ENCODE results near the gene PABPC1L2A. TPM values are rescaled to one million over a fixed set of nuclear protein-coding genes. Genes with fewer than 3 reads are reported as not detected.
A peak's percentile ranks its signal among the peaks of the same experiment; 100 is the strongest.
"Not testable (repeated sequence)": the region's sequence is repeated elsewhere in the genome, so short reads cannot be mapped to it uniquely, and the experiment has no call there.

The PABPC1L2A gene
- total RNA-seq (ENCODE audit: low replicate concordance) = not detected in 2 replicates
- long read RNA-seq = 0 reads

GRCh38 chrX:73079024-73079562, at the start of gene PABPC1L2A:
TSS of gene PABPC1L2A (minus strand) at chrX:73079512. CDS start at chrX:73079386, 126 bp downstream.
- not testable (repeated sequence) for H3K36me3 Mint-ChIP-seq; H3K4me3 Mint-ChIP-seq; H3K27ac Mint-ChIP-seq; H3K9me3 Mint-ChIP-seq; DNase-seq (ENCODE audit: extremely low spot score, unreplicated experiment); H3K4me1 Mint-ChIP-seq (ENCODE audit: unreplicated experiment)
- H3K27me3 Mint-ChIP-seq = peaks cover 20% of the 10 kb centered on the region

DNA sequence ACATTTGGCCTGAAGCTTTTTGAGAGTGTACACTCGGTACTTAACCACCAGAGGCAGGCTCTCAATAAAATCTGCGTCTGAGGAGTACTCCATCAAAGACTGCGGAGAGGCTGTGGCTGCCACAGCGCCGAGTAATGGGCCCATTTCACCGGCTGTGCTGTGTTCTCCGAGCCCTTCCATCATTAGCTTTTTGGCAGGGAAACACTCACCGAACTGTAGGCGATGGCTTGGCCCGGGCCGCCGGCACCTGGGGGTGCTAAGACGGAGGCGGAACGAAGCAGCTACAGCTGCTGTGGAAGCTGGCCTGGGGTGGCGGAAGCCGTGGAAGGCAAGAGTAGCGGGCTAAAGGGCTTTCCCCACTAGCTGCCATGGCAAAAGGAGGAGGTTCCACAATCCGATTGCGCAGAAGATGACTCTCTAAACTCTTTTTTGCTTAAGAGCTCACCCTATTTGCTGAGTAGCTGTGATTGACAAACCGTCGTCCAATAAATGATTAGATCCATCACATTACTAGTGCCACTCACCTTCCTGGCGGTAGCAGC, 48.5 kb upstream of the PABPC1L2A start:
- Mint-ChIP-seq H3K4me1 (ENCODE audit: unreplicated experiment) (no peaks in the 10 kb centered on the region), H3K4me3 (peak overlapping the region; percentile 34), H3K36me3 (no peaks in the 10 kb centered on the region), H3K27ac (no peak overlapping the region), H3K27me3 (peaks cover 3% of the 10 kb centered on the region), H3K9me3 (peaks cover 5% of the 10 kb centered on the region)
- no peak for DNase-seq (ENCODE audit: extremely low spot score, unreplicated experiment)
- TF ChIP-seq, protein P1, sequence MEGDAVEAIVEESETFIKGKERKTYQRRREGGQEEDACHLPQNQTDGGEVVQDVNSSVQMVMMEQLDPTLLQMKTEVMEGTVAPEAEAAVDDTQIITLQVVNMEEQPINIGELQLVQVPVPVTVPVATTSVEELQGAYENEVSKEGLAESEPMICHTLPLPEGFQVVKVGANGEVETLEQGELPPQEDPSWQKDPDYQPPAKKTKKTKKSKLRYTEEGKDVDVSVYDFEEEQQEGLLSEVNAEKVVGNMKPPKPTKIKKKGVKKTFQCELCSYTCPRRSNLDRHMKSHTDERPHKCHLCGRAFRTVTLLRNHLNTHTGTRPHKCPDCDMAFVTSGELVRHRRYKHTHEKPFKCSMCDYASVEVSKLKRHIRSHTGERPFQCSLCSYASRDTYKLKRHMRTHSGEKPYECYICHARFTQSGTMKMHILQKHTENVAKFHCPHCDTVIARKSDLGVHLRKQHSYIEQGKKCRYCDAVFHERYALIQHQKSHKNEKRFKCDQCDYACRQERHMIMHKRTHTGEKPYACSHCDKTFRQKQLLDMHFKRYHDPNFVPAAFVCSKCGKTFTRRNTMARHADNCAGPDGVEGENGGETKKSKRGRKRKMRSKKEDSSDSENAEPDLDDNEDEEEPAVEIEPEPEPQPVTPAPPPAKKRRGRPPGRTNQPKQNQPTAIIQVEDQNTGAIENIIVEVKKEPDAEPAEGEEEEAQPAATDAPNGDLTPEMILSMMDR (conservative IDR thresholded peaks at IDR 0.05) = no peak

DNA sequence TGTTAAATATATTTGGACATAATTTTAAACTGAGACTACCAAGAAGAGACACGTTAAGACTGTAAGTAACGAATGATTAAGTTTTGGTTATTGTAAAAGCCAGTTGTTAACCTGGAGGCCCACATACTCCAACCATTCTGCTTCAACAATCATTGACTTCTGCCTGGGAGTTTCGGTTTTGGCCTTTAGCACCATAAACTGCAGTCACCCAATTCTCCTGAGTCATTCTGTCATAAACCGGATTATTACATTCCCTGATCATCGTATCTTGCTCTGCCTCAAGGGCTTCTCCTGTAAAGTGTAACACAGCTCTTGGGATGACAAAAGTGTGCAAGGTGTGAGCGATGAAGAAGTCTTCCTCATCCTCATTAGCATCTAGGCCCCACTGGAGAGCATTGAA, 46.9 kb upstream of the PABPC1L2A start:
- H3K4me1 Mint-ChIP-seq (ENCODE audit: unreplicated experiment) = no peaks in the 10 kb centered on the region
- H3K9me3 Mint-ChIP-seq = peaks cover 5% of the 10 kb centered on the region
- DNase-seq (ENCODE audit: extremely low spot score, unreplicated experiment) = no peak
- H3K4me3 Mint-ChIP-seq = no peak overlapping the region
- H3K27ac Mint-ChIP-seq = no peak overlapping the region
- H3K36me3 Mint-ChIP-seq = no peaks in the 10 kb centered on the region
- peaks cover 3% of the 10 kb centered on the region for H3K27me3 Mint-ChIP-seq
- TF ChIP-seq, protein P1 (conservative IDR thresholded peaks at IDR 0.05) = no peak

- H3K9me3 Mint-ChIP-seq; H3K27me3 Mint-ChIP-seq; DNase-seq (ENCODE audit: extremely low spot score, unreplicated experiment); H3K27ac Mint-ChIP-seq; H3K4me3 Mint-ChIP-seq; H3K36me3 Mint-ChIP-seq; H3K4me1 Mint-ChIP-seq (ENCODE audit: unreplicated experiment): not testable (repeated sequence)
Measured at GRCh38 chrX:73099505-73099904, 20.2 kb upstream of the PABPC1L2A start.

- H3K4me3 Mint-ChIP-seq; H3K4me1 Mint-ChIP-seq (ENCODE audit: unreplicated experiment); DNase-seq (ENCODE audit: extremely low spot score, unreplicated experiment); H3K36me3 Mint-ChIP-seq; H3K27me3 Mint-ChIP-seq; H3K9me3 Mint-ChIP-seq; H3K27ac Mint-ChIP-seq: not testable (repeated sequence)
- TF ChIP-seq, protein P1 (conservative IDR thresholded peaks at IDR 0.05) = peak; percentile 64
Measured at GRCh38 chrX:73086766-73087165, 7.5 kb upstream of the PABPC1L2A start.

GRCh38 chrX:73079884-73080283, 572 bp upstream of the PABPC1L2A start:
- not testable (repeated sequence) for H3K9me3 Mint-ChIP-seq; DNase-seq (ENCODE audit: extremely low spot score, unreplicated experiment); H3K27ac Mint-ChIP-seq; H3K4me1 Mint-ChIP-seq (ENCODE audit: unreplicated experiment); H3K36me3 Mint-ChIP-seq; H3K4me3 Mint-ChIP-seq
- peaks cover 17% of the 10 kb centered on the region for H3K27me3 Mint-ChIP-seq

GRCh38 chrX:73078597-73078996, 715 bp downstream of the PABPC1L2A start:
- H3K9me3 Mint-ChIP-seq; H3K4me1 Mint-ChIP-seq (ENCODE audit: unreplicated experiment); H3K36me3 Mint-ChIP-seq; H3K27ac Mint-ChIP-seq; H3K4me3 Mint-ChIP-seq; DNase-seq (ENCODE audit: extremely low spot score, unreplicated experiment): not testable (repeated sequence)
- H3K27me3 Mint-ChIP-seq = peaks cover 22% of the 10 kb centered on the region

Data from type B pancreatic cell (in vitro differentiated cells).